HG03460 (cell line): Measurements from ENCODE around the gene SIGLEC12.
"Not testable (repeated sequence)": the region's sequence is repeated elsewhere in the genome, so short reads cannot be mapped to it uniquely, and the experiment has no call there.

Experiments used
- ATAC-seq: cut with Tn5 transposase; IDR thresholded peaks from one replicate; pipeline ENCODE4 v1.9.1; 2021; ENCODE audit not compliant: unreplicated experiment

Gene SIGLEC12

GRCh38 chr19:51460164-51460992, 41.2 kb downstream of the SIGLEC12 start:
- ATAC-seq = no peak

- ATAC-seq = no peak
Observed at GRCh38 chr19:51458899-51459505, 42.6 kb downstream of the SIGLEC12 start.

GRCh38 chr19:51458051-51458645, 43.5 kb downstream of the SIGLEC12 start, which contains the start of gene SIGLEC8:
TSS of gene SIGLEC8 (minus strand) at chr19:51458454. CDS start at chr19:51458387, 67 bp downstream.
- ATAC-seq = no peak

- ATAC-seq = no peak
Observed at GRCh38 chr19:51457351-51458013, 44.1 kb downstream of the SIGLEC12 start.

- no peak for ATAC-seq
Observed at GRCh38 chr19:51456541-51457290, 44.9 kb downstream of the SIGLEC12 start.

- ATAC-seq = no peak
Observed at GRCh38 chr19:51450730-51451307, 50.8 kb downstream of the SIGLEC12 start.

- ATAC-seq = no peak
Observed at GRCh38 chr19:51448411-51449016, 53.1 kb downstream of the SIGLEC12 start.

GRCh38 chr19:51448011-51448410, 53.6 kb downstream of the SIGLEC12 start:
- ATAC-seq = no peak

- not testable (repeated sequence) for ATAC-seq
Observed at GRCh38 chr19:51447510-51447909, 54.1 kb downstream of the SIGLEC12 start.

GRCh38 chr19:51441410-51442390, 59.9 kb downstream of the SIGLEC12 start:
- ATAC-seq = peak; percentile 74
